Measurements from ENCODE around the gene ZNF12. TPM values are rescaled to one million over a fixed set of nuclear protein-coding genes. Genes with fewer than 3 reads are reported as not detected.
"Not testable (repeated sequence)": the region's sequence is repeated elsewhere in the genome, so short reads cannot be mapped to it uniquely, and the experiment has no call there.

ZNF12 gene
- total RNA-seq, 1 donor from 2014 or later = 21.1 TPM

DNA sequence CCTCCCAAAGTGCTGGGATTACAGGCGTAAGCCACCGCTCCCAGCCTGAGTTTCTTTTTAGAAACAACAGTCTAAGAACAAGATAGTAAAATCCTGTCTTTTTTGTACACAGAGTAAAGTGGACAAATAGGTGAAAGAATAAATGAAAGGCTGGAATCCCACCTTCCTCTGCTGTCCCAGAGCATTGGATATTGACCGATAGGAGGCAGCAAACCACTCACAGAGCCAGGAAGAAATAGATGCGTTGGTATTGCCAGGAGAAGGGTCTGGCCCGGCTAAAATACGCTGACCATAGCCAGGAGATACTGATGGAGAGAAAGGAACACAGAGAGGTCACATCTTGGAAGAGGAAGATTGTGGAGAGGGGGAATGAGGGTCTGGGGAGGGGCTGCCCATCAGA, 11.4 kb upstream of the ZNF12 start:
- Histone ChIP-seq H3K36me3 (ENCODE audit: insufficient read depth, low read length) (no peaks in the 10 kb centered on the region), H3K4me2 (ENCODE audit: low read length) (no peak overlapping the region), H4K20me1 (ENCODE audit: insufficient read depth, low read length) (no peaks in the 10 kb centered on the region), H3K27me3 (ENCODE audit: insufficient read depth, low read length) (no peaks in the 10 kb centered on the region), H3K27ac (ENCODE audit: low read depth, low read length) (no peak overlapping the region), H3K79me2 (ENCODE audit: insufficient read depth, low read length) (no peaks in the 10 kb centered on the region), H3K9me3 (ENCODE audit: insufficient read depth, low read depth, low read length) (no peaks in the 10 kb centered on the region), H3K4me3 (ENCODE audit: insufficient read depth, low read depth, low read length) (no peak overlapping the region), H3K4me1 (ENCODE audit: insufficient read depth, low read length) (no peaks in the 10 kb centered on the region), H2AFZ (ENCODE audit: low read depth, low read length) (no peak overlapping the region), H3K9ac (ENCODE audit: low read length) (no peak overlapping the region)
- no peak overlapping the region for H3K4me3 Mint-ChIP-seq (ENCODE audit: unreplicated experiment)
- no peak for DNase-seq (ENCODE audit: low read depth)
- no peak for FAIRE-seq
- H3K36me3 Mint-ChIP-seq (ENCODE audit: low read depth, unreplicated experiment) = no peaks in the 10 kb centered on the region
- H3K4me1 Mint-ChIP-seq (ENCODE audit: low read depth, unreplicated experiment) = no peaks in the 10 kb centered on the region
- peaks cover 39% of the 10 kb centered on the region for H3K27me3 Mint-ChIP-seq (ENCODE audit: low read depth, unreplicated experiment)
- H3K27ac Mint-ChIP-seq (ENCODE audit: unreplicated experiment) = no peak overlapping the region
- peaks cover 27% of the 10 kb centered on the region for H3K9me3 Mint-ChIP-seq (ENCODE audit: unreplicated experiment)
- TF ChIP-seq EZH2 (IDR thresholded peaks at IDR 0.05; ENCODE audit: insufficient read depth, low read length) = no peak
- TF ChIP-seq, protein P1, sequence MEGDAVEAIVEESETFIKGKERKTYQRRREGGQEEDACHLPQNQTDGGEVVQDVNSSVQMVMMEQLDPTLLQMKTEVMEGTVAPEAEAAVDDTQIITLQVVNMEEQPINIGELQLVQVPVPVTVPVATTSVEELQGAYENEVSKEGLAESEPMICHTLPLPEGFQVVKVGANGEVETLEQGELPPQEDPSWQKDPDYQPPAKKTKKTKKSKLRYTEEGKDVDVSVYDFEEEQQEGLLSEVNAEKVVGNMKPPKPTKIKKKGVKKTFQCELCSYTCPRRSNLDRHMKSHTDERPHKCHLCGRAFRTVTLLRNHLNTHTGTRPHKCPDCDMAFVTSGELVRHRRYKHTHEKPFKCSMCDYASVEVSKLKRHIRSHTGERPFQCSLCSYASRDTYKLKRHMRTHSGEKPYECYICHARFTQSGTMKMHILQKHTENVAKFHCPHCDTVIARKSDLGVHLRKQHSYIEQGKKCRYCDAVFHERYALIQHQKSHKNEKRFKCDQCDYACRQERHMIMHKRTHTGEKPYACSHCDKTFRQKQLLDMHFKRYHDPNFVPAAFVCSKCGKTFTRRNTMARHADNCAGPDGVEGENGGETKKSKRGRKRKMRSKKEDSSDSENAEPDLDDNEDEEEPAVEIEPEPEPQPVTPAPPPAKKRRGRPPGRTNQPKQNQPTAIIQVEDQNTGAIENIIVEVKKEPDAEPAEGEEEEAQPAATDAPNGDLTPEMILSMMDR (IDR thresholded peaks at IDR 0.05; ENCODE audit: insufficient read depth, low read depth, low read length) = no peak

DNA sequence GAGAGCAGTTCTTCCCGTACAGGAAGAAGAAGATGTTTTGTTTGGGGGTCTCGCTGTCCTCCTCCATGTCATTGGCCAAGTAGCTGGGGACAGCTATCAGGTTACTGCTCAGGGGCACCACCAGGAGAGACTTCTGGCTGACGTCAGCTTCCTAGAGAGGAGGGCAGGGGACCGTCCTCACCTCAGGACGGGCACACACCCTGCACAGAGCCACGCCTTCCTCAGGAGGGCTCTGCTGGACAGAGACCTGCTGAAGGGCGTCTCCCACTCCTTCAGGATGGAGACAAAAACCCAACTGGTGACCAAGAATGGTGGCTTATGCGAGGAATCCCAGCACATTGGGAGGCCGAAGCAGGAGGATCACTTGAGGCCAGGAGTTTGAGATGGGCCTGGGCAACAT, 9.2 kb upstream of the ZNF12 start:
- H4K20me1 ChIP-seq (ENCODE audit: insufficient read depth, low read length); H3K27ac Mint-ChIP-seq (ENCODE audit: unreplicated experiment); H3K4me2 ChIP-seq (ENCODE audit: low read length); H3K4me1 ChIP-seq (ENCODE audit: insufficient read depth, low read length); H3K9ac ChIP-seq (ENCODE audit: low read length); H3K79me2 ChIP-seq (ENCODE audit: insufficient read depth, low read length); H3K36me3 ChIP-seq (ENCODE audit: insufficient read depth, low read length); H3K4me1 Mint-ChIP-seq (ENCODE audit: low read depth, unreplicated experiment); H3K9me3 ChIP-seq (ENCODE audit: insufficient read depth, low read depth, low read length); FAIRE-seq; H3K4me3 ChIP-seq (ENCODE audit: insufficient read depth, low read depth, low read length); H2AFZ ChIP-seq (ENCODE audit: low read depth, low read length); H3K36me3 Mint-ChIP-seq (ENCODE audit: low read depth, unreplicated experiment); H3K4me3 Mint-ChIP-seq (ENCODE audit: unreplicated experiment); DNase-seq (ENCODE audit: low read depth); H3K27ac ChIP-seq (ENCODE audit: low read depth, low read length); H3K27me3 ChIP-seq (ENCODE audit: insufficient read depth, low read length): not testable (repeated sequence)
- H3K9me3 Mint-ChIP-seq (ENCODE audit: unreplicated experiment) = peaks cover 21% of the 10 kb centered on the region
- H3K27me3 Mint-ChIP-seq (ENCODE audit: low read depth, unreplicated experiment) = peaks cover 27% of the 10 kb centered on the region

DNA sequence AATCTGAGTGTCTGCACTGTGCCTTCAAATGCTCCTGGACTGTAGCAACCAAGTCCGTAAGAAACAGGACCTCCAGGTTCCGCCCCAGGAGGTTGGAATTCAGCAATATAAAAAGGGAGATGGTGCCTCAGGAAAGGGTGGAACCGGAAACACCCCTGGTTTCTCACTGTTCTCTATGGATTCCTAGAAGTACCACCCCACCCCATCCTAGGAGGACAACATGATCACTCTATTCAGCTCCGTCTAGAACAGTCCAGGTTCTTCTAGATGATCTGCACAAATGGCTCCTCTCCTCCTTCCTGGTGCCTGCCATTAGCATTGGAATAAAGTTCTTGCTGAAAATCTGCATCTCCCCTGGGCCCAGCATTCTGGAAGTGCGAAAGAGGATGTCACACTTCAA, 7.6 kb upstream of the ZNF12 start:
- FAIRE-seq = no peak
- no peak overlapping the region for H3K4me3 Mint-ChIP-seq (ENCODE audit: unreplicated experiment)
- peaks cover 18% of the 10 kb centered on the region for H3K9me3 Mint-ChIP-seq (ENCODE audit: unreplicated experiment)
- H3K27ac Mint-ChIP-seq (ENCODE audit: unreplicated experiment) = no peak overlapping the region
- TF ChIP-seq EZH2 (IDR thresholded peaks at IDR 0.05; ENCODE audit: insufficient read depth, low read length) = no peak
- TF ChIP-seq, protein P1 (IDR thresholded peaks at IDR 0.05; ENCODE audit: insufficient read depth, low read depth, low read length) = no peak
- Histone ChIP-seq H3K36me3 (ENCODE audit: insufficient read depth, low read length) (no peaks in the 10 kb centered on the region), H3K4me3 (ENCODE audit: insufficient read depth, low read depth, low read length) (no peak overlapping the region), H2AFZ (ENCODE audit: low read depth, low read length) (no peak overlapping the region), H3K4me1 (ENCODE audit: insufficient read depth, low read length) (no peaks in the 10 kb centered on the region), H3K4me2 (ENCODE audit: low read length) (no peak overlapping the region), H3K27ac (ENCODE audit: low read depth, low read length) (no peak overlapping the region), H4K20me1 (ENCODE audit: insufficient read depth, low read length) (no peaks in the 10 kb centered on the region), H3K27me3 (ENCODE audit: insufficient read depth, low read length) (no peaks in the 10 kb centered on the region), H3K9ac (ENCODE audit: low read length) (no peak overlapping the region), H3K79me2 (ENCODE audit: insufficient read depth, low read length) (no peaks in the 10 kb centered on the region), H3K9me3 (ENCODE audit: insufficient read depth, low read depth, low read length) (no peaks in the 10 kb centered on the region)
- H3K27me3 Mint-ChIP-seq (ENCODE audit: low read depth, unreplicated experiment) = peaks cover 27% of the 10 kb centered on the region
- no peaks in the 10 kb centered on the region for H3K36me3 Mint-ChIP-seq (ENCODE audit: low read depth, unreplicated experiment)
- no peak for DNase-seq (ENCODE audit: low read depth)
- H3K4me1 Mint-ChIP-seq (ENCODE audit: low read depth, unreplicated experiment) = no peaks in the 10 kb centered on the region
